SK-N-SH treated with all-trans-retinoic acid at 6 μM for 48 hours (cell line): ENCODE measurements around the gene RBBP9.
A peak's percentile ranks its signal among the peaks of the same experiment; 100 is the strongest.

Experiments used
- ATAC-seq: fragments of 200-7000 bp; cut with Tn5 transposase; 3 replicates; pipeline ENCODE4 v1.9.1; 2020; ENCODE audit warnings: mild to moderate bottlenecking, moderate library complexity
- ARNTL ChIP-seq: fragments of 450-650 bp; formaldehyde crosslinking; IDR thresholded peaks from 2 replicates; pipeline ENCODE4 v1.5.0; 2020; ENCODE audit warnings: low read depth, mild to moderate bottlenecking, moderate library complexity, borderline replicate concordance
- BACH2 ChIP-seq: fragments of 250-450 bp; sonication (Bioruptor Pico); IDR thresholded peaks from 2 replicates; pipeline ENCODE4 v1.9.0; 2021; ENCODE audit warnings: mild to moderate bottlenecking, borderline replicate concordance
- CSDC2 ChIP-seq: fragments of 250-450 bp; sonication (Bioruptor Pico); IDR thresholded peaks from 2 replicates; pipeline ENCODE4 v1.5.0; 2020; ENCODE audit warnings: mild to moderate bottlenecking, moderate library complexity
- ESRRG ChIP-seq: fragments of 250-450 bp; sonication (Bioruptor Pico); IDR thresholded peaks from 2 replicates; pipeline ENCODE4 v1.6.1; 2021; ENCODE audit warnings: mild to moderate bottlenecking
- GLIS3 ChIP-seq: fragments of 250-450 bp; sonication (Bioruptor Pico); IDR thresholded peaks from 2 replicates; pipeline ENCODE4 v1.5.0; 2020; ENCODE audit warnings: mild to moderate bottlenecking, moderate library complexity
- OSR1 ChIP-seq: fragments of 250-450 bp; sonication (Bioruptor Pico); IDR thresholded peaks from 2 replicates; pipeline ENCODE4 v1.8.0; 2022; ENCODE audit warnings: moderate library complexity, mild to moderate bottlenecking, inconsistent platforms
- PPARA ChIP-seq: fragments of 250-450 bp; sonication (Bioruptor Pico); IDR thresholded peaks from 2 replicates; pipeline ENCODE4 v1.5.0; 2020; ENCODE audit warnings: mild to moderate bottlenecking, borderline replicate concordance
- RARB ChIP-seq: fragments of 250-450 bp; sonication (Bioruptor Pico); IDR thresholded peaks from 2 replicates; pipeline ENCODE4 v1.8.0; 2021; ENCODE audit warnings: mild to moderate bottlenecking, moderate library complexity
- SNAI2 ChIP-seq: fragments of 250-450 bp; sonication (Bioruptor Pico); IDR thresholded peaks from 2 replicates; pipeline ENCODE4 v1.5.0; 2020; ENCODE audit warnings: mild to moderate bottlenecking, moderate library complexity
- TCF4 ChIP-seq: fragments of 250-450 bp; sonication (Bioruptor Pico); IDR thresholded peaks from 2 replicates; pipeline ENCODE4 v1.8.0; 2021; ENCODE audit warnings: mild to moderate bottlenecking, moderate library complexity, borderline replicate concordance
- TOX ChIP-seq: fragments of 250-450 bp; sonication (Bioruptor Pico); IDR thresholded peaks from 2 replicates; pipeline ENCODE4 v1.8.0; 2021; ENCODE audit warnings: mild to moderate bottlenecking, moderate library complexity, borderline replicate concordance
- ZC3H10 ChIP-seq: fragments of 250-450 bp; sonication (Bioruptor Pico); IDR thresholded peaks from 2 replicates; pipeline ENCODE4 v1.5.1; 2021; ENCODE audit warnings: mild to moderate bottlenecking, moderate library complexity
- ZFP30 ChIP-seq: fragments of 450-650 bp; formaldehyde crosslinking; IDR thresholded peaks from 2 replicates; pipeline ENCODE4 v1.5.0; 2022; ENCODE audit warnings: mild to moderate bottlenecking, moderate library complexity
- ZNF565 ChIP-seq: fragments of 450-650 bp; formaldehyde crosslinking; conservative IDR thresholded peaks from 2 replicates; pipeline ENCODE4 v1.5.0; 2020; ENCODE audit warnings: low read depth, mild to moderate bottlenecking, moderate library complexity
- ZNF70 ChIP-seq: fragments of 450-650 bp; formaldehyde crosslinking; IDR thresholded peaks from 2 replicates; pipeline ENCODE4 v1.5.0; 2020; ENCODE audit warnings: mild to moderate bottlenecking, moderate library complexity
- ZNF8 ChIP-seq: fragments of 450-650 bp; formaldehyde crosslinking; IDR thresholded peaks from 2 replicates; pipeline ENCODE4 v1.5.0; 2020; ENCODE audit warnings: mild to moderate bottlenecking, moderate library complexity
- TF ChIP-seq, protein P1 (sequence below): fragments of 250-450 bp; sonication (Bioruptor Pico); IDR thresholded peaks from 2 replicates; pipeline ENCODE4 v1.5.0; 2020; ENCODE audit warnings: mild to moderate bottlenecking, moderate library complexity
- TF ChIP-seq, protein P2 (sequence below): fragments of 250-450 bp; sonication (Bioruptor Pico); IDR thresholded peaks from 2 replicates; pipeline ENCODE4 v1.8.0; 2021; ENCODE audit warnings: low read depth, mild to moderate bottlenecking, moderate library complexity, borderline replicate concordance
- TF ChIP-seq, protein P3 (sequence below): fragments of 250-450 bp; sonication (Bioruptor Pico); IDR thresholded peaks from 2 replicates; pipeline ENCODE4 v1.8.0; 2020; ENCODE audit warnings: mild to moderate bottlenecking, moderate library complexity, borderline replicate concordance
- TF ChIP-seq, protein P4 (sequence below): fragments of 250-450 bp; sonication (Bioruptor Pico); IDR thresholded peaks from 2 replicates; pipeline ENCODE4 v1.5.1; 2021; ENCODE audit warnings: mild to moderate bottlenecking, moderate library complexity

RBBP9 gene

DNA sequence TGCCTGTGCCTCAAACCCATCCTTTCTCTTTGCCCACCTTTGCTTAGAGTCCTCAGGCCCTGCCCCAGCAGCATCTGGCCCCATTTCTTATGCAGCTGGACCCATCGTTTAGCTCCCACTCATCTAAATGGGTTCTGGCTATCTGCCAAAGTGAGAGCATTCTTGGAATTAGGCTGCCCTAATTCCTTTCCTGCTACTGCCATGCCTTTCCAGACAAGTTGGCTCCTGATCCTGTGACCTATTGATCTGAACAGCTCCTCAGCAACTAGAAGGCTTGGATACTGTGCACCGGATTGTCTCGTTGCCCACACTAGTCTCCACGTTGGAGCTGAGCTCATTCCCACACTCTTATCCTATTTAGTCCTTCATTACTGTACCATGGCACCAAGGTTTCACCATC lies 53.1 kb downstream of the RBBP9 start:
- TF ChIP-seq ZNF70 (no peak), ZNF565 (no peak), BACH2 (CRISPR knock-in tag) (no peak), ARNTL (no peak), SNAI2 (no peak), ZNF8 (CRISPR knock-in tag) (no peak), RARB (CRISPR knock-in tag) (no peak), ESRRG (no peak), GLIS3 (CRISPR knock-in tag) (no peak)
- TF ChIP-seq, protein P1, sequence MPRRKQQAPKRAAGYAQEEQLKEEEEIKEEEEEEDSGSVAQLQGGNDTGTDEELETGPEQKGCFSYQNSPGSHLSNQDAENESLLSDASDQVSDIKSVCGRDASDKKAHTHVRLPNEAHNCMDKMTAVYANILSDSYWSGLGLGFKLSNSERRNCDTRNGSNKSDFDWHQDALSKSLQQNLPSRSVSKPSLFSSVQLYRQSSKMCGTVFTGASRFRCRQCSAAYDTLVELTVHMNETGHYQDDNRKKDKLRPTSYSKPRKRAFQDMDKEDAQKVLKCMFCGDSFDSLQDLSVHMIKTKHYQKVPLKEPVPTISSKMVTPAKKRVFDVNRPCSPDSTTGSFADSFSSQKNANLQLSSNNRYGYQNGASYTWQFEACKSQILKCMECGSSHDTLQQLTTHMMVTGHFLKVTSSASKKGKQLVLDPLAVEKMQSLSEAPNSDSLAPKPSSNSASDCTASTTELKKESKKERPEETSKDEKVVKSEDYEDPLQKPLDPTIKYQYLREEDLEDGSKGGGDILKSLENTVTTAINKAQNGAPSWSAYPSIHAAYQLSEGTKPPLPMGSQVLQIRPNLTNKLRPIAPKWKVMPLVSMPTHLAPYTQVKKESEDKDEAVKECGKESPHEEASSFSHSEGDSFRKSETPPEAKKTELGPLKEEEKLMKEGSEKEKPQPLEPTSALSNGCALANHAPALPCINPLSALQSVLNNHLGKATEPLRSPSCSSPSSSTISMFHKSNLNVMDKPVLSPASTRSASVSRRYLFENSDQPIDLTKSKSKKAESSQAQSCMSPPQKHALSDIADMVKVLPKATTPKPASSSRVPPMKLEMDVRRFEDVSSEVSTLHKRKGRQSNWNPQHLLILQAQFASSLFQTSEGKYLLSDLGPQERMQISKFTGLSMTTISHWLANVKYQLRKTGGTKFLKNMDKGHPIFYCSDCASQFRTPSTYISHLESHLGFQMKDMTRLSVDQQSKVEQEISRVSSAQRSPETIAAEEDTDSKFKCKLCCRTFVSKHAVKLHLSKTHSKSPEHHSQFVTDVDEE (CRISPR knock-in tag) = no peak
- TF ChIP-seq, protein P2, sequence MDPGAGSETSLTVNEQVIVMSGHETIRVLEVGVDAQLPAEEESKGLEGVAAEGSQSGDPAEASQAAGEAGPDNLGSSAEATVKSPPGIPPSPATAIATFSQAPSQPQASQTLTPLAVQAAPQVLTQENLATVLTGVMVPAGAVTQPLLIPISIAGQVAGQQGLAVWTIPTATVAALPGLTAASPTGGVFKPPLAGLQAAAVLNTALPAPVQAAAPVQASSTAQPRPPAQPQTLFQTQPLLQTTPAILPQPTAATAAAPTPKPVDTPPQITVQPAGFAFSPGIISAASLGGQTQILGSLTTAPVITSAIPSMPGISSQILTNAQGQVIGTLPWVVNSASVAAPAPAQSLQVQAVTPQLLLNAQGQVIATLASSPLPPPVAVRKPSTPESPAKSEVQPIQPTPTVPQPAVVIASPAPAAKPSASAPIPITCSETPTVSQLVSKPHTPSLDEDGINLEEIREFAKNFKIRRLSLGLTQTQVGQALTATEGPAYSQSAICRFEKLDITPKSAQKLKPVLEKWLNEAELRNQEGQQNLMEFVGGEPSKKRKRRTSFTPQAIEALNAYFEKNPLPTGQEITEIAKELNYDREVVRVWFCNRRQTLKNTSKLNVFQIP (CRISPR knock-in tag) = no peak
- TF ChIP-seq, protein P3, sequence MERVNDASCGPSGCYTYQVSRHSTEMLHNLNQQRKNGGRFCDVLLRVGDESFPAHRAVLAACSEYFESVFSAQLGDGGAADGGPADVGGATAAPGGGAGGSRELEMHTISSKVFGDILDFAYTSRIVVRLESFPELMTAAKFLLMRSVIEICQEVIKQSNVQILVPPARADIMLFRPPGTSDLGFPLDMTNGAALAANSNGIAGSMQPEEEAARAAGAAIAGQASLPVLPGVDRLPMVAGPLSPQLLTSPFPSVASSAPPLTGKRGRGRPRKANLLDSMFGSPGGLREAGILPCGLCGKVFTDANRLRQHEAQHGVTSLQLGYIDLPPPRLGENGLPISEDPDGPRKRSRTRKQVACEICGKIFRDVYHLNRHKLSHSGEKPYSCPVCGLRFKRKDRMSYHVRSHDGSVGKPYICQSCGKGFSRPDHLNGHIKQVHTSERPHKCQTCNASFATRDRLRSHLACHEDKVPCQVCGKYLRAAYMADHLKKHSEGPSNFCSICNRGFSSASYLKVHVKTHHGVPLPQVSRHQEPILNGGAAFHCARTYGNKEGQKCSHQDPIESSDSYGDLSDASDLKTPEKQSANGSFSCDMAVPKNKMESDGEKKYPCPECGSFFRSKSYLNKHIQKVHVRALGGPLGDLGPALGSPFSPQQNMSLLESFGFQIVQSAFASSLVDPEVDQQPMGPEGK = no peak
- ATAC-seq = peak; percentile 35; the same call in 1 of the 3 replicates

DNA sequence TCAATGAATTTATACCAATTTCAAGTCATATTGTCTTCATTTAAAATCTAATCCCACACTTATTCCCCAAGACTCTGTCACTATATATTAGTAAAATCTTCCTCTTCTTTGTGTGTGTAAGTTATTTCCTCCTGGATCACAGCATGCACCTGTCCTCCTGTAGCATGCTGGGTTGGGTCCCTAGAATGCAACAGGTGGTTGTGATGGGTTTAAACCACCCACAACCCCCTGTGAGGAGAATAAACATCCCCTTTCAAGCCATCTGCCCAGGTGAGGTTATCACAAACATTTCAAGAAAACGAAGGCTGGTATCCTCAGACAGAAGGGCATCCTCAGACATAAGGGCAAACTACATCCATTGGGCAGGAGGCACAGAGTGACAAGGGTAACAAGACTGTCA lies 56.6 kb downstream of the RBBP9 start:
- TF ChIP-seq PPARA (no peak), TCF4 (CRISPR knock-in tag) (no peak), ESRRG (no peak), ARNTL (no peak), BACH2 (CRISPR knock-in tag) (no peak), OSR1 (CRISPR knock-in tag) (no peak), CSDC2 (CRISPR knock-in tag) (no peak), ZFP30 (CRISPR knock-in tag) (no peak), ZC3H10 (CRISPR knock-in tag) (no peak), GLIS3 (CRISPR knock-in tag) (no peak), ZNF70 (no peak), TOX (no peak)
- TF ChIP-seq, protein P2 (CRISPR knock-in tag) = no peak
- TF ChIP-seq, protein P1 (CRISPR knock-in tag) = no peak
- TF ChIP-seq, protein P4, sequence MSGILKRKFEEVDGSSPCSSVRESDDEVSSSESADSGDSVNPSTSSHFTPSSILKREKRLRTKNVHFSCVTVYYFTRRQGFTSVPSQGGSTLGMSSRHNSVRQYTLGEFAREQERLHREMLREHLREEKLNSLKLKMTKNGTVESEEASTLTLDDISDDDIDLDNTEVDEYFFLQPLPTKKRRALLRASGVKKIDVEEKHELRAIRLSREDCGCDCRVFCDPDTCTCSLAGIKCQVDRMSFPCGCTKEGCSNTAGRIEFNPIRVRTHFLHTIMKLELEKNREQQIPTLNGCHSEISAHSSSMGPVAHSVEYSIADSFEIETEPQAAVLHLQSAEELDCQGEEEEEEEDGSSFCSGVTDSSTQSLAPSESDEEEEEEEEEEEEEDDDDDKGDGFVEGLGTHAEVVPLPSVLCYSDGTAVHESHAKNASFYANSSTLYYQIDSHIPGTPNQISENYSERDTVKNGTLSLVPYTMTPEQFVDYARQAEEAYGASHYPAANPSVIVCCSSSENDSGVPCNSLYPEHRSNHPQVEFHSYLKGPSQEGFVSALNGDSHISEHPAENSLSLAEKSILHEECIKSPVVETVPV (CRISPR knock-in tag) = no peak
- TF ChIP-seq, protein P3 = no peak
- ATAC-seq = no peak
